Measurements from ENCODE around the gene CPAMD8. TPM values are rescaled to one million over a fixed set of nuclear protein-coding genes. Genes with fewer than 3 reads are reported as not detected.

The CPAMD8 gene
- total and polyA plus RNA-seq, 2 of the 8 experiments (the other 6 are each of a cell fraction or from before 2014, with no cell fraction given), result 6.1 to 9.2 TPM

- H3K56ac ChIP-seq (replicated peaks; ENCODE audit: insufficient read length, low read depth, low read length), result no peak overlapping the region
- no peak overlapping the region for H2BK12ac ChIP-seq (ENCODE audit: low read depth, low read length)
- no peaks in the 10 kb centered on the region for H3K79me2 ChIP-seq (ENCODE audit: control insufficient read depth in 1 of 2, insufficient read depth in 2 of 2, low read length in 2 of 2)
- no peak overlapping the region for H2BK120ac ChIP-seq (replicated peaks; ENCODE audit: low read depth, low read length)
- H3K4me1 ChIP-seq (replicated peaks in 1 of 4; ENCODE audit: control insufficient read depth in 3 of 4, insufficient read depth in 4 of 4, low read length in 3 of 4), result peaks cover 0 to 3% (median 1%) of the 10 kb centered on the region in 4 experiments; a peak in 2 of 7 replicates
- H2BK20ac ChIP-seq (ENCODE audit: low read length), result no peak overlapping the region
- no peak overlapping the region for H2BK5ac ChIP-seq (ENCODE audit: low read depth, low read length)
- H3K14ac ChIP-seq (ENCODE audit: insufficient read length), result no peak overlapping the region
- H3K18ac ChIP-seq (ENCODE audit: extremely low read depth, low read length), result no peak overlapping the region
- H3K79me1 ChIP-seq (ENCODE audit: low read depth, low read length), result no peaks in the 10 kb centered on the region
- ChIA-PET POLR2A (ENCODE audit: partially characterized antibody) (no interaction called here), CTCF (ENCODE audit: partially characterized antibody) (interaction anchor here (1.9 kb wide), 1 partner anchor 115 kb away, joined by 4 read pairs; no protein-coding TSS in a partner anchor)
- no peak overlapping the region for H4K91ac ChIP-seq (replicated peaks; ENCODE audit: insufficient read length, low read length)
- H4K8ac ChIP-seq (ENCODE audit: extremely low read depth, insufficient read depth, low read length), result no peak overlapping the region; the same call in 1 of the 2 replicates
- FAIRE-seq (no peak), DNase-seq (ENCODE audit: low read depth in 1 of 2, low spot score in 2 of 2) (no peak)
- H3K4me2 ChIP-seq (ENCODE audit: insufficient read depth in 1 of 2, low read depth in 2 of 2, low read length in 2 of 2), result no peak overlapping the region
- H3K23ac ChIP-seq (ENCODE audit: insufficient read length), result no peak overlapping the region
- TF ChIP-seq ATF3 (IDR thresholded peaks at IDR 0.05; ENCODE audit: insufficient read depth, low read depth, low read length) (no peak), KDM5A (IDR thresholded peaks at IDR 0.05; ENCODE audit: low read length) (no peak), CEBPB (IDR thresholded peaks at IDR 0.05; ENCODE audit: low read depth, low read length) (no peak), SP1 (IDR thresholded peaks at IDR 0.05; ENCODE audit: low read depth, low read length) (no peak), CBX5 (IDR thresholded peaks at IDR 0.05; ENCODE audit: low read depth, low read length) (no peak), FOSL1 (IDR thresholded peaks at IDR 0.05; ENCODE audit: insufficient read depth, low read depth, low read length) (no peak), NRF1 (IDR thresholded peaks at IDR 0.05; ENCODE audit: low read depth, low read length) (no peak)
- no peak overlapping the region for H2AK5ac ChIP-seq (ENCODE audit: low read depth, low read length)
- H3K27me3 ChIP-seq (replicated peaks in 1 of 4; ENCODE audit: control insufficient read depth in 3 of 4, extremely low read depth in 1 of 4, insufficient read depth in 3 of 4, low read length in 3 of 4), result peaks cover 0 to 13% (median 7%) of the 10 kb centered on the region in 4 experiments; a peak in 5 of 7 replicates
- H3K23me2 ChIP-seq (ENCODE audit: low read depth, low read length), result peaks cover 12% of the 10 kb centered on the region; the same call in 1 of the 2 replicates
- no peak overlapping the region for H3K4ac ChIP-seq (replicated peaks; ENCODE audit: insufficient read length, low read depth, low read length)
- no peak overlapping the region for H3K9ac ChIP-seq (replicated peaks in 1 of 4; ENCODE audit: extremely low read depth in 1 of 4, low read depth in 3 of 4, low read length in 3 of 4)
- no peak overlapping the region for H2BK15ac ChIP-seq (ENCODE audit: low read length)
- H2AFZ ChIP-seq (ENCODE audit: low read length), result no peak overlapping the region
- H3K4me3 ChIP-seq (ENCODE audit: extremely low read depth in 1 of 4, insufficient read depth in 2 of 4, low read depth in 3 of 4, low read length in 4 of 4), result no peak overlapping the region
- H4K5ac ChIP-seq (ENCODE audit: insufficient read length, low read depth, low read length), result no peak overlapping the region
- WGBS, 2 experiments (ENCODE audit: extremely low coverage in 1 of 2, insufficient coverage in 1 of 2, insufficient read length in 1 of 2, insufficient replicate concordance in 2 of 2, low coverage in 1 of 2, low lambda C conversion rate in 2 of 2, missing lambda C conversion rate in 1 of 2), result 93% methylated on average over 13 of the region's 14 CpGs; no CpG with 5 or more reads in 1 of the 2 experiments
- H3K27ac ChIP-seq (ENCODE audit: low read depth, low read length), result no peak overlapping the region
- no peaks in the 10 kb centered on the region for H4K20me1 ChIP-seq (replicated peaks in 1 of 2; ENCODE audit: control insufficient read depth in 1 of 2, insufficient read depth in 2 of 2, low read length in 2 of 2)
- H3K36me3 ChIP-seq (ENCODE audit: control insufficient read depth in 2 of 4, insufficient read depth in 4 of 4, low read length in 3 of 4), result no peaks in the 10 kb centered on the region
- H3K9me3 ChIP-seq (ENCODE audit: insufficient read depth in 2 of 2, low read depth in 1 of 2, low read length in 1 of 2), result no peaks in the 10 kb centered on the region
Measured at GRCh38 chr19:16893686-16893989, 133.0 kb downstream of the CPAMD8 start.

All from H1 (cell line).